Neural progenitor cell (in vitro differentiated cells): ENCODE data around the gene TTC39C. TPM values are rescaled to one million over a fixed set of nuclear protein-coding genes. Genes with fewer than 3 reads are reported as not detected.

Experiments used
- DNase-seq: peaks from one replicate; pipeline ENCODE4 v3.0.0-alpha.2; 2016; ENCODE audit warnings: low spot score
- H2AFZ ChIP-seq: fragments of 200-600 bp; sonication (generic); replicated peaks from 2 replicates; pipeline ENCODE4 v1.6.1; 2016; ENCODE audit warnings: antibody characterized with exemption
- H3F3A ChIP-seq: fragments of 200-600 bp; sonication (generic); 2 replicates; pipeline ENCODE4 v1.6.1; 2016; ENCODE audit warnings: antibody characterized with exemption, low read depth
- H3K27ac ChIP-seq: fragments of 200-600 bp; sonication (generic); 2 replicates; pipeline ENCODE4 v1.5.1; 2016; ENCODE audit warnings: mild to moderate bottlenecking
- H3K27me3 ChIP-seq: fragments of 200-600 bp; sonication (generic); 2 replicates; pipeline ENCODE4 v1.6.1; 2016; ENCODE audit warnings: mild to moderate bottlenecking, moderate library complexity
- H3K36me3 ChIP-seq: fragments of 200-600 bp; sonication (generic); 2 replicates; pipeline ENCODE4 v1.5.1; 2016
- H3K4me1 ChIP-seq: fragments of 200-600 bp; sonication (generic); 2 replicates; pipeline ENCODE4 v1.6.1; 2016; ENCODE audit warnings: mixed run types
- H3K4me2 ChIP-seq: fragments of 200-600 bp; sonication (generic); 2 replicates; pipeline ENCODE4 v1.6.1; 2016
- H3K4me3 ChIP-seq: fragments of 200-600 bp; sonication (generic); 2 replicates; pipeline ENCODE4 v1.5.1; 2016
- H3K79me2 ChIP-seq: fragments of 200-600 bp; sonication (generic); 2 replicates; pipeline ENCODE4 v1.6.1; 2016; ENCODE audit warnings: low read depth
- H3K9ac ChIP-seq: fragments of 200-600 bp; sonication (generic); 2 replicates; pipeline ENCODE4 v1.6.1; 2016
- H3K9me3 ChIP-seq: fragments of 200-600 bp; sonication (generic); 2 replicates; pipeline ENCODE4 v1.5.1; 2016; ENCODE audit warnings: low read depth
- H4K20me1 ChIP-seq: fragments of 200-600 bp; sonication (generic); 2 replicates; pipeline ENCODE4 v1.6.1; 2016; ENCODE audit warnings: low read depth
- H3K27ac Mint-ChIP-seq: 3 replicates; pipeline ENCODE4 v1.8.0; 2021; ENCODE audit warnings: mixed read lengths
- H3K27me3 Mint-ChIP-seq: 2 replicates; pipeline ENCODE4 v1.8.0; 2022; ENCODE audit warnings: low read depth, mild to moderate bottlenecking, inconsistent platforms, moderate library complexity, mixed read lengths; ENCODE audit not compliant: insufficient read depth
- H3K36me3 Mint-ChIP-seq: 3 replicates; pipeline ENCODE4 v1.8.0; 2021; ENCODE audit warnings: mixed read lengths
- H3K4me1 Mint-ChIP-seq: 3 replicates; pipeline ENCODE4 v1.8.0; 2021; ENCODE audit warnings: mixed read lengths
- H3K4me3 Mint-ChIP-seq: 3 replicates; pipeline ENCODE4 v1.8.0; 2021; ENCODE audit warnings: mild to moderate bottlenecking, moderate library complexity, mixed read lengths
- H3K9me3 Mint-ChIP-seq: 3 replicates; pipeline ENCODE4 v1.8.0; 2020; ENCODE audit warnings: mixed read lengths
- CTCF ChIP-seq: fragments of 200-600 bp; sonication (generic); IDR thresholded peaks from 2 replicates; pipeline ENCODE4 v1.5.1; 2017; ENCODE audit warnings: antibody characterized with exemption, mild to moderate bottlenecking
- EZH2 ChIP-seq: fragments of 200-600 bp; sonication (generic); IDR thresholded peaks from 2 replicates; pipeline ENCODE4 v1.6.1; 2017; ENCODE audit warnings: antibody characterized with exemption, mild to moderate bottlenecking, moderate library complexity
- EZH2phosphoT487 ChIP-seq: fragments of 200-600 bp; sonication (generic); IDR thresholded peaks from 2 replicates; pipeline ENCODE4 v1.6.1; 2017; ENCODE audit warnings: antibody characterized with exemption
- total RNA-seq: library from RNA; depleted of rRNA; stranded (reverse); fragments of >200 nt; gene quantifications from 2 replicates; pipeline ENCODE4 v1.2.3, GENCODE V29; 2015; ENCODE audit warnings: low replicate concordance

The TTC39C gene
- total RNA-seq, 1 donor from 2014 or later: 27.6 TPM

- H2AFZ ChIP-seq: no peak overlapping the region
- no peaks in the 10 kb centered on the region for H3K4me1 ChIP-seq
- no peaks in the 10 kb centered on the region for H3F3A ChIP-seq
- no peak overlapping the region for H3K27ac Mint-ChIP-seq
- peaks cover 13% of the 10 kb centered on the region for H3K36me3 Mint-ChIP-seq
- H3K4me1 Mint-ChIP-seq: no peaks in the 10 kb centered on the region
- no peak for DNase-seq
- H3K27ac ChIP-seq: no peak overlapping the region
- no peak overlapping the region for H3K9ac ChIP-seq
- no peaks in the 10 kb centered on the region for H3K36me3 ChIP-seq
- TF ChIP-seq EZH2: no peak
- TF ChIP-seq EZH2phosphoT487: no peak
- TF ChIP-seq CTCF: no peak
- H3K9me3 ChIP-seq: no peaks in the 10 kb centered on the region
- no peaks in the 10 kb centered on the region for H3K79me2 ChIP-seq
- no peak overlapping the region for H3K4me3 Mint-ChIP-seq
- H4K20me1 ChIP-seq: no peaks in the 10 kb centered on the region
- no peaks in the 10 kb centered on the region for H3K9me3 Mint-ChIP-seq
- no peaks in the 10 kb centered on the region for H3K27me3 ChIP-seq
- no peaks in the 10 kb centered on the region for H3K27me3 Mint-ChIP-seq
- no peak overlapping the region for H3K4me2 ChIP-seq
- H3K4me3 ChIP-seq: no peak overlapping the region
Observed at GRCh38 chr18:24126155-24126961, 111.8 kb downstream of the TTC39C start.

- no peaks in the 10 kb centered on the region for H3K9me3 Mint-ChIP-seq
- no peaks in the 10 kb centered on the region for H3K27me3 Mint-ChIP-seq
- Histone ChIP-seq H3K27me3 (no peaks in the 10 kb centered on the region), H2AFZ (no peak overlapping the region), H3K9ac (no peak overlapping the region), H3F3A (no peaks in the 10 kb centered on the region), H3K4me2 (no peak overlapping the region), H3K9me3 (no peaks in the 10 kb centered on the region), H3K79me2 (no peaks in the 10 kb centered on the region), H3K4me1 (no peaks in the 10 kb centered on the region), H3K36me3 (no peaks in the 10 kb centered on the region), H4K20me1 (no peaks in the 10 kb centered on the region), H3K27ac (no peak overlapping the region), H3K4me3 (no peak overlapping the region)
- TF ChIP-seq EZH2 (no peak), CTCF (no peak), EZH2phosphoT487 (no peak)
- no peaks in the 10 kb centered on the region for H3K4me1 Mint-ChIP-seq
- H3K36me3 Mint-ChIP-seq: peaks cover 10% of the 10 kb centered on the region
- DNase-seq: no peak
- no peak overlapping the region for H3K4me3 Mint-ChIP-seq
- no peak overlapping the region for H3K27ac Mint-ChIP-seq
Observed at GRCh38 chr18:24127735-24128134, 113.2 kb downstream of the TTC39C start.

GRCh38 chr18:24128700-24129099, 114.1 kb downstream of the TTC39C start:
- H2AFZ ChIP-seq: no peak overlapping the region
- Mint-ChIP-seq H3K27me3 (no peaks in the 10 kb centered on the region), H3K4me1 (no peaks in the 10 kb centered on the region), H3K36me3 (peaks cover 8% of the 10 kb centered on the region), H3K9me3 (no peaks in the 10 kb centered on the region), H3K4me3 (no peak overlapping the region), H3K27ac (no peak overlapping the region)
- no peak for TF ChIP-seq EZH2
- no peak for TF ChIP-seq EZH2phosphoT487
- no peak for TF ChIP-seq CTCF
- no peak overlapping the region for H3K27ac ChIP-seq
- no peak overlapping the region for H3K4me3 ChIP-seq
- H3K79me2 ChIP-seq: no peaks in the 10 kb centered on the region
- H3K9ac ChIP-seq: no peak overlapping the region
- no peaks in the 10 kb centered on the region for H4K20me1 ChIP-seq
- no peaks in the 10 kb centered on the region for H3K36me3 ChIP-seq
- H3K27me3 ChIP-seq: no peaks in the 10 kb centered on the region
- H3K4me2 ChIP-seq: no peak overlapping the region
- no peak for DNase-seq
- H3K4me1 ChIP-seq: no peaks in the 10 kb centered on the region
- no peaks in the 10 kb centered on the region for H3K9me3 ChIP-seq
- no peaks in the 10 kb centered on the region for H3F3A ChIP-seq
